H1 (cell line): Measurements from ENCODE around the gene PAAF1. TPM values are rescaled to one million over a fixed set of nuclear protein-coding genes. Genes with fewer than 3 reads are reported as not detected.

Source experiments
- CTCF ChIA-PET: fragments of 300-600 bp; sonication (Branson Sonifier 250); formaldehyde crosslinking; loops from one replicate; lab custom pipeline; 2021; ENCODE audit not compliant: partially characterized antibody; lab: Charles Lee
- POLR2A ChIA-PET: fragments of 300-600 bp; sonication (Branson Sonifier 250); formaldehyde crosslinking; loops from one replicate; lab custom pipeline; 2021; ENCODE audit warnings: inconsistent platforms; ENCODE audit not compliant: partially characterized antibody; lab: Charles Lee
- DNase-seq, 2 experiments: peaks; one replicate each; pipeline versions ENCODE4 v3.0.0 to v3.0.0-alpha.2; 2010 to 2022; ENCODE audit warnings: low spot score in 2 of 2, low read depth in 1 of 2, mixed read lengths in 1 of 2
- FAIRE-seq: peaks from 2 replicates; lab custom pipeline; 2011; peaks lifted over from hg19 to GRCh38; lab: Jason Lieb, UNC
- H2AFZ ChIP-seq: 2 replicates; pipeline ENCODE4 v1.8.1; 2012; ENCODE audit warnings: low read length, inconsistent platforms
- H2AK5ac ChIP-seq: 2 replicates; pipeline ENCODE4 v1.6.1; 2013; ENCODE audit warnings: low read depth, low read length
- H2BK120ac ChIP-seq: replicated peaks from 2 replicates; pipeline ENCODE3; 2013; ENCODE audit warnings: low read depth, low read length, inconsistent platforms
- H2BK12ac ChIP-seq: 2 replicates; pipeline ENCODE4 v1.6.1; 2013; ENCODE audit warnings: low read depth, low read length
- H2BK15ac ChIP-seq: 2 replicates; pipeline ENCODE4 v1.6.1; 2013; ENCODE audit warnings: low read length
- H2BK20ac ChIP-seq: 2 replicates; pipeline ENCODE4 v1.6.1; 2013; ENCODE audit warnings: low read length
- H2BK5ac ChIP-seq: 2 replicates; pipeline ENCODE4 v1.6.1; 2013; ENCODE audit warnings: low read depth, low read length
- H3K14ac ChIP-seq: 2 replicates; pipeline ENCODE4 v1.6.1; 2013; ENCODE audit warnings: inconsistent platforms; ENCODE audit not compliant: insufficient read length
- H3K18ac ChIP-seq: 2 replicates; pipeline ENCODE4 v1.6.1; 2013; ENCODE audit warnings: low read length; ENCODE audit errors: extremely low read depth
- H3K23ac ChIP-seq: 2 replicates; pipeline ENCODE4 v1.6.1; 2013; ENCODE audit warnings: inconsistent platforms; ENCODE audit not compliant: insufficient read length
- H3K23me2 ChIP-seq: 2 replicates; pipeline ENCODE4 v1.6.1; 2013; ENCODE audit warnings: low read depth, low read length
- H3K27ac ChIP-seq: 2 replicates; pipeline ENCODE4 v1.6.1; 2011; ENCODE audit warnings: low read depth, low read length, inconsistent platforms
- H3K27me3 ChIP-seq, 4 experiments: replicated peaks in 1 of 4; 1 replicate in 1 of 4; 2 replicates in 3 of 4; pipeline versions ENCODE4 v1.6.1 to v1.8.1; 2011 to 2013; ENCODE audit warnings: low read length in 3 of 4, mild to moderate bottlenecking in 3 of 4, inconsistent platforms in 2 of 4, mixed read lengths in 2 of 4, moderate library complexity in 1 of 4; ENCODE audit not compliant: control insufficient read depth in 3 of 4, insufficient read depth in 3 of 4; ENCODE audit errors: extremely low read depth in 1 of 4
- H3K36me3 ChIP-seq, 4 experiments: 2 replicates each; pipeline versions ENCODE4 v1.6.1 to v1.8.1; 2011 to 2013; ENCODE audit warnings: mild to moderate bottlenecking in 4 of 4, low read length in 3 of 4, moderate library complexity in 2 of 4, control low read depth in 1 of 4, inconsistent platforms in 1 of 4; ENCODE audit not compliant: insufficient read depth in 4 of 4, control insufficient read depth in 2 of 4
- H3K4ac ChIP-seq: replicated peaks from 2 replicates; pipeline ENCODE3; 2013; ENCODE audit warnings: low read length, low read depth, mixed read lengths, inconsistent platforms; ENCODE audit not compliant: insufficient read length
- H3K4me1 ChIP-seq, 4 experiments: replicated peaks in 1 of 4; 1 replicate in 1 of 4; 2 replicates in 3 of 4; pipeline versions ENCODE4 v1.6.1 to v1.8.1; 2011 to 2013; ENCODE audit warnings: low read length in 3 of 4, inconsistent platforms in 2 of 4, mixed read lengths in 1 of 4; ENCODE audit not compliant: insufficient read depth in 4 of 4, control insufficient read depth in 3 of 4
- H3K4me2 ChIP-seq, 2 experiments: 2 replicates each; pipeline versions ENCODE4 v1.6.1 to v1.8.1; 2011 to 2013; ENCODE audit warnings: low read depth in 2 of 2, low read length in 2 of 2, control low read depth in 1 of 2, inconsistent platforms in 1 of 2, mild to moderate bottlenecking in 1 of 2; ENCODE audit not compliant: insufficient read depth in 1 of 2
- H3K4me3 ChIP-seq, 4 experiments: fragments of 200-600, 300-600 bp in 1 of 4; sonication (generic), shearing (Covaris generic), sonication (Bioruptor Twin) in 1 of 4; 2 replicates each; pipeline versions ENCODE4 v1.5.1 to v1.8.1; 2011 to 2016; ENCODE audit warnings: low read length in 4 of 4, low read depth in 3 of 4, control low read depth in 2 of 4, inconsistent platforms in 2 of 4, mild to moderate bottlenecking in 2 of 4, mixed read lengths in 1 of 4, moderate library complexity in 1 of 4; ENCODE audit not compliant: insufficient read depth in 2 of 4; ENCODE audit errors: extremely low read depth in 1 of 4
- H3K56ac ChIP-seq: replicated peaks from 2 replicates; pipeline ENCODE3; 2013; ENCODE audit warnings: low read depth, mild to moderate bottlenecking, mixed read lengths, low read length, inconsistent platforms; ENCODE audit not compliant: insufficient read length
- H3K79me1 ChIP-seq: 2 replicates; pipeline ENCODE4 v1.6.1; 2013; ENCODE audit warnings: low read depth, low read length, control low read depth
- H3K79me2 ChIP-seq, 2 experiments: 2 replicates each; pipeline versions ENCODE4 v1.6.1 to v1.8.1; 2012 to 2013; ENCODE audit warnings: low read length in 2 of 2, mild to moderate bottlenecking in 2 of 2, inconsistent platforms in 1 of 2; ENCODE audit not compliant: insufficient read depth in 2 of 2, control insufficient read depth in 1 of 2
- H3K9ac ChIP-seq, 4 experiments: replicated peaks in 1 of 4; 1 replicate in 1 of 4; 2 replicates in 3 of 4; pipeline versions ENCODE4 v1.6.1 to v1.8.1; 2011 to 2013; ENCODE audit warnings: low read depth in 3 of 4, low read length in 3 of 4, control low read depth in 2 of 4, mild to moderate bottlenecking in 2 of 4, moderate library complexity in 2 of 4, inconsistent platforms in 1 of 4; ENCODE audit errors: extremely low read depth in 1 of 4
- H3K9me3 ChIP-seq, 2 experiments: 2 replicates each; pipeline versions ENCODE4 v1.6.1 to v1.8.1; 2012 to 2013; ENCODE audit warnings: mild to moderate bottlenecking in 2 of 2, moderate library complexity in 2 of 2, control low read depth in 1 of 2, inconsistent platforms in 1 of 2, low read depth in 1 of 2, low read length in 1 of 2, mixed read lengths in 1 of 2; ENCODE audit not compliant: insufficient read depth in 2 of 2
- H4K20me1 ChIP-seq, 2 experiments: replicated peaks in 1 of 2; 2 replicates each; pipeline versions ENCODE3 to v1.8.1; 2011 to 2013; ENCODE audit warnings: inconsistent platforms in 2 of 2, low read length in 2 of 2, mild to moderate bottlenecking in 1 of 2; ENCODE audit not compliant: insufficient read depth in 2 of 2, control insufficient read depth in 1 of 2
- H4K5ac ChIP-seq: 2 replicates; pipeline ENCODE4 v1.6.1; 2013; ENCODE audit warnings: low read length, low read depth, mixed read lengths, inconsistent platforms; ENCODE audit not compliant: insufficient read length
- H4K8ac ChIP-seq: 2 replicates; pipeline ENCODE4 v1.8.0; 2013; ENCODE audit warnings: mild to moderate bottlenecking, moderate library complexity, low read length, inconsistent platforms; ENCODE audit not compliant: insufficient read depth; ENCODE audit errors: extremely low read depth
- H4K91ac ChIP-seq: replicated peaks from 2 replicates; pipeline ENCODE3; 2013; ENCODE audit warnings: low read length, mixed read lengths, inconsistent platforms; ENCODE audit not compliant: insufficient read length
- CBX5 ChIP-seq: fragments of 300-800, 300-1000 bp; sonication (generic); IDR thresholded peaks from 2 replicates; pipeline ENCODE4 v1.7.1; 2016; ENCODE audit warnings: antibody characterized with exemption, low read length, low read depth
- SUZ12 ChIP-seq: fragments of 200-600 bp; sonication (generic); IDR thresholded peaks from 2 replicates; pipeline ENCODE4 v1.6.1; 2012; ENCODE audit warnings: mild to moderate bottlenecking, inconsistent platforms, low read length, moderate library complexity, mixed read lengths
- WGBS, 2 experiments: shearing (Covaris generic) in 1 of 2; methylation state at CpG; one replicate each; pipeline versions ENCODE4 v1.1.6 to v1.1.7; 2013 to 2015; ENCODE audit warnings: low lambda C conversion rate in 2 of 2, mixed read lengths in 2 of 2, inconsistent platforms in 1 of 2, low coverage in 1 of 2, missing lambda C conversion rate in 1 of 2; ENCODE audit not compliant: insufficient replicate concordance in 2 of 2, insufficient coverage in 1 of 2, insufficient read length in 1 of 2; ENCODE audit errors: extremely low coverage in 1 of 2, missing lambda C conversion rate in 1 of 2; 5-methylcytosine and 5-hydroxymethylcytosine counted together
- polyA plus RNA-seq, 7 experiments: library from polyadenylated mRNA; depleted of rRNA in 3 of 7; stranded (reverse) in 5 of 7; unstranded in 2 of 7; fragments of >200 nt in 5 of 7; fragments of 200-250 nt in 2 of 7; gene quantifications; 1 replicate in 5 of 7; 2 replicates in 1 of 7; 4 replicates in 1 of 7; pipeline versions ENCODE4 v1.2.1 to v1.2.3, GENCODE V29; 2011 to 2013; ENCODE audit warnings: missing spikeins in 2 of 7, mixed read lengths in 2 of 7
- total RNA-seq: library from RNA; stranded (reverse); fragmentation: NEBNext Ultra II Directional; extraction: Animal tissue kit (Norgen Biotek cat#: 25700); gene quantifications from 2 replicates; pipeline ENCODE4 v1.2.1, GENCODE V29; 2021
- TF ChIP-seq, protein P1 (sequence below): IDR thresholded peaks from 2 replicates; pipeline ENCODE4 v1.6.1; 2012; ENCODE audit warnings: inconsistent platforms

The PAAF1 gene
- total and polyA plus RNA-seq, 2 of the 8 experiments (the other 6 are each of a cell fraction or from before 2014, with no cell fraction given) = 24.4 to 28.8 TPM

GRCh38 chr11:73946798-73947458 lies 70.1 kb downstream of the PAAF1 start:
- peaks cover 0 to 2% (median 0%) of the 10 kb centered on the region in 4 experiments; a peak in 1 of 7 replicates for H3K4me1 ChIP-seq
- CTCF ChIA-PET = interaction anchor here (0.7 to 1.5 kb wide), 5 partner anchors 16 to 224 kb away, joined by 3 to 4 read pairs (median 3); no protein-coding TSS in a partner anchor

More at GRCh38 chr11:73946798-73947458, 70.1 kb downstream of the PAAF1 start:
- WGBS, 2 experiments = 92% methylated on average over 13 of the region's 13 CpGs; no CpG with 5 or more reads in 1 of the 2 experiments
- H3K9me3 ChIP-seq = peaks cover 9 to 13% of the 10 kb centered on the region in 2 experiments; a peak in 3 of 4 replicates
- H3K23ac ChIP-seq = no peak overlapping the region
- H2BK15ac ChIP-seq = no peak overlapping the region
- POLR2A ChIA-PET = no interaction called here
- no peak overlapping the region for H2BK12ac ChIP-seq
- H4K91ac ChIP-seq = no peak overlapping the region
- no peak overlapping the region for H3K14ac ChIP-seq
- no peak overlapping the region for H3K4me2 ChIP-seq
- no peak overlapping the region for H3K56ac ChIP-seq
- no peak overlapping the region for H3K4ac ChIP-seq
- H3K27ac ChIP-seq = no peak overlapping the region
- H4K5ac ChIP-seq = no peak overlapping the region
- no peaks in the 10 kb centered on the region for H3K79me1 ChIP-seq
- H4K8ac ChIP-seq = no peak overlapping the region
- H3K27me3 ChIP-seq = no peaks in the 10 kb centered on the region
- no peak overlapping the region for H2AK5ac ChIP-seq
- DNase-seq (no peak), FAIRE-seq (no peak)
- H4K20me1 ChIP-seq = peaks cover 0 to 2% of the 10 kb centered on the region in 2 experiments
- H3K4me3 ChIP-seq = no peak overlapping the region
- no peak overlapping the region for H3K18ac ChIP-seq
- TF ChIP-seq CBX5 (no peak), SUZ12 (no peak)
- TF ChIP-seq, protein P1, sequence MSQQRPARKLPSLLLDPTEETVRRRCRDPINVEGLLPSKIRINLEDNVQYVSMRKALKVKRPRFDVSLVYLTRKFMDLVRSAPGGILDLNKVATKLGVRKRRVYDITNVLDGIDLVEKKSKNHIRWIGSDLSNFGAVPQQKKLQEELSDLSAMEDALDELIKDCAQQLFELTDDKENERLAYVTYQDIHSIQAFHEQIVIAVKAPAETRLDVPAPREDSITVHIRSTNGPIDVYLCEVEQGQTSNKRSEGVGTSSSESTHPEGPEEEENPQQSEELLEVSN = no peak
- no peak overlapping the region for H2AFZ ChIP-seq
- no peaks in the 10 kb centered on the region; a peak in 1 of 8 replicates for H3K36me3 ChIP-seq
- H2BK20ac ChIP-seq = no peak overlapping the region
- H3K23me2 ChIP-seq = no peaks in the 10 kb centered on the region
- no peak overlapping the region for H3K9ac ChIP-seq
- H3K79me2 ChIP-seq = no peaks in the 10 kb centered on the region
- no peak overlapping the region for H2BK120ac ChIP-seq
- no peak overlapping the region for H2BK5ac ChIP-seq
